Endothelial cell of umbilical vein (primary cell): ENCODE data around the gene CCDC88B. TPM values are rescaled to one million over a fixed set of nuclear protein-coding genes. Genes with fewer than 3 reads are reported as not detected.

ENCODE experiments used
- BruUV-seq: library from RNA; stranded (reverse); fragments of 400-500 nt; replicated peaks from 2 replicates; lab custom pipeline; 2021; lab: Mats Ljungman, UMichigan
- CTCF ChIA-PET: fragments of 300-600, 350-600 bp; sonication (Branson Sonifier 250); formaldehyde crosslinking; loops from one replicate; lab custom pipeline; 2021; ENCODE audit warnings: antibody characterized with exemption, inconsistent platforms; lab: Charles Lee
- POLR2A ChIA-PET: fragments of 300-600, 350-600 bp; sonication (Branson Sonifier 250); formaldehyde crosslinking; loops from one replicate; lab custom pipeline; 2021; ENCODE audit warnings: antibody characterized with exemption, inconsistent platforms; lab: Charles Lee
- DNase-seq: peaks from one replicate; pipeline ENCODE4 v3.0.0-alpha.2; 2011; ENCODE audit warnings: low read depth, low spot score
- FAIRE-seq: peaks from 2 replicates; lab custom pipeline; 2011; peaks lifted over from hg19 to GRCh38; lab: Jason Lieb, UNC
- H2AFZ ChIP-seq: 2 replicates; pipeline ENCODE4 v1.6.0; 2012; ENCODE audit warnings: low read depth, low read length, control low read depth, inconsistent platforms
- H3K27ac ChIP-seq: 2 replicates; pipeline ENCODE4 v1.5.1; 2011; ENCODE audit warnings: low read depth, mild to moderate bottlenecking, control low read depth, low read length, moderate library complexity; ENCODE audit not compliant: insufficient read depth
- H3K27me3 ChIP-seq, 2 experiments: 2 replicates each; pipeline versions ENCODE4 v1.6.0 to v1.6.1; 2011; ENCODE audit warnings: low read length in 2 of 2, mixed read lengths in 1 of 2; ENCODE audit not compliant: control insufficient read depth in 2 of 2, insufficient read depth in 2 of 2
- H3K36me3 ChIP-seq, 2 experiments: 2 replicates in 1 of 2; 3 replicates in 1 of 2; pipeline ENCODE4 v1.5.1; 2011; ENCODE audit warnings: low read length in 2 of 2, mild to moderate bottlenecking in 1 of 2, moderate library complexity in 1 of 2; ENCODE audit not compliant: control insufficient read depth in 2 of 2, insufficient read depth in 2 of 2; ENCODE audit errors: extremely low read depth in 1 of 2
- H3K4me1 ChIP-seq: 3 replicates; pipeline ENCODE4 v1.5.1; 2011; ENCODE audit warnings: mild to moderate bottlenecking, low read length; ENCODE audit not compliant: control insufficient read depth, insufficient read depth; ENCODE audit errors: extremely low read depth
- H3K4me2 ChIP-seq: 2 replicates; pipeline ENCODE4 v1.6.1; 2011; ENCODE audit warnings: low read length, control low read depth, mixed read lengths; ENCODE audit not compliant: insufficient read depth
- H3K4me3 ChIP-seq, 3 experiments: fragments of 200-600 bp in 1 of 3; sonication (generic), shearing (Covaris generic) in 1 of 3; replicated peaks in 1 of 3; 2 replicates each; pipeline ENCODE4 v1.5.1; 2011 to 2016; ENCODE audit warnings: control low read depth in 3 of 3, low read length in 3 of 3, mild to moderate bottlenecking in 2 of 3, inconsistent platforms in 1 of 3, low read depth in 1 of 3, moderate library complexity in 1 of 3; ENCODE audit not compliant: insufficient read depth in 1 of 3
- H3K79me2 ChIP-seq: 2 replicates; pipeline ENCODE4 v1.6.0; 2012; ENCODE audit warnings: low read length, inconsistent platforms; ENCODE audit not compliant: control insufficient read depth, insufficient read depth
- H3K9ac ChIP-seq: replicated peaks from 2 replicates; pipeline ENCODE3; 2011; ENCODE audit warnings: low read length, control low read depth; ENCODE audit not compliant: insufficient read depth; ENCODE audit errors: extremely low read depth
- H3K9me1 ChIP-seq: replicated peaks from 3 replicates; pipeline ENCODE4 v1.6.0; 2011; ENCODE audit warnings: mild to moderate bottlenecking, low read length; ENCODE audit not compliant: control insufficient read depth, insufficient read depth; ENCODE audit errors: extremely low read depth
- H3K9me3 ChIP-seq: replicated peaks from 2 replicates; pipeline ENCODE4 v1.5.1; 2012; ENCODE audit warnings: low read length, inconsistent platforms; ENCODE audit not compliant: control insufficient read depth, insufficient read depth
- H4K20me1 ChIP-seq: replicated peaks from 2 replicates; pipeline ENCODE3; 2011; ENCODE audit warnings: mild to moderate bottlenecking, low read length; ENCODE audit not compliant: control insufficient read depth, insufficient read depth; ENCODE audit errors: extremely low read depth
- EZH2 ChIP-seq: IDR thresholded peaks from 2 replicates; pipeline ENCODE4 v1.6.1; 2012; ENCODE audit warnings: borderline replicate concordance, low read depth, mild to moderate bottlenecking, moderate library complexity, low read length, inconsistent platforms; ENCODE audit not compliant: severe bottlenecking
- FOS ChIP-seq: IDR thresholded peaks from 2 replicates; pipeline ENCODE4 v1.6.1; 2011; ENCODE audit warnings: mild to moderate bottlenecking, low read length, moderate library complexity, borderline replicate concordance; ENCODE audit not compliant: insufficient read depth
- GATA2 ChIP-seq: IDR thresholded peaks from 2 replicates; pipeline ENCODE4 v1.7.0; 2011; ENCODE audit warnings: low read depth, mild to moderate bottlenecking, moderate library complexity, mixed read lengths, low read length; ENCODE audit not compliant: insufficient read length, insufficient read depth
- JUN ChIP-seq: IDR thresholded peaks from 2 replicates; pipeline ENCODE4 v1.6.1; 2011; ENCODE audit warnings: borderline replicate concordance, low read depth; ENCODE audit not compliant: insufficient read length, insufficient read depth
- POLR2AphosphoS5 ChIP-seq: IDR thresholded peaks from 2 replicates; pipeline ENCODE4 v1.6.1; 2012; ENCODE audit warnings: low read depth, mild to moderate bottlenecking, control low read depth, low read length, moderate library complexity; ENCODE audit not compliant: insufficient read depth
- dilution Hi-C: fragments of 300-500 bp; cut with MboI; formaldehyde crosslinking; loops from one replicate; pipeline ENCODE4 v1.15.0; 2019; ENCODE audit warnings: low sequenced_read_pairs; ENCODE audit not compliant: extremely low pct_ligation_motif_present
- intact Hi-C: fragments of 100-400 bp; cut with micrococcal nuclease; formaldehyde crosslinking; loops from one replicate; pipeline ENCODE4 v1.10.0; 2022
- polyA plus RNA-seq, 4 experiments: library from polyadenylated mRNA; depleted of rRNA in 3 of 4; stranded (reverse) in 3 of 4; unstranded in 1 of 4; fragments of >200 nt; gene quantifications; 2 replicates each; pipeline versions ENCODE4 v1.2.1 to v1.2.3, GENCODE V29; 2011 to 2012; ENCODE audit warnings: missing spikeins in 1 of 4
- total RNA-seq: library from RNA; stranded (reverse); gene quantifications from 2 replicates; pipeline ENCODE4 v1.2.3, GENCODE V29; 2021
- TF ChIP-seq, protein P1 (sequence below), 2 donors: IDR thresholded peaks; 1 replicate in 1 of 2; 2 replicates in 1 of 2; pipeline ENCODE4 v1.5.1; 2011; ENCODE audit warnings: low read length in 2 of 2, mild to moderate bottlenecking in 2 of 2, moderate library complexity in 2 of 2, control low read depth in 1 of 2, inconsistent platforms in 1 of 2, low read depth in 1 of 2; ENCODE audit not compliant: insufficient read depth in 1 of 2; ENCODE audit errors: extremely low read depth in 1 of 2

CCDC88B gene
- total and polyA plus RNA-seq, 2 donors (not counting 3 experiments of a cell fraction or from before 2014, with no cell fraction given) = 1.8 to 2.7 TPM

DNA sequence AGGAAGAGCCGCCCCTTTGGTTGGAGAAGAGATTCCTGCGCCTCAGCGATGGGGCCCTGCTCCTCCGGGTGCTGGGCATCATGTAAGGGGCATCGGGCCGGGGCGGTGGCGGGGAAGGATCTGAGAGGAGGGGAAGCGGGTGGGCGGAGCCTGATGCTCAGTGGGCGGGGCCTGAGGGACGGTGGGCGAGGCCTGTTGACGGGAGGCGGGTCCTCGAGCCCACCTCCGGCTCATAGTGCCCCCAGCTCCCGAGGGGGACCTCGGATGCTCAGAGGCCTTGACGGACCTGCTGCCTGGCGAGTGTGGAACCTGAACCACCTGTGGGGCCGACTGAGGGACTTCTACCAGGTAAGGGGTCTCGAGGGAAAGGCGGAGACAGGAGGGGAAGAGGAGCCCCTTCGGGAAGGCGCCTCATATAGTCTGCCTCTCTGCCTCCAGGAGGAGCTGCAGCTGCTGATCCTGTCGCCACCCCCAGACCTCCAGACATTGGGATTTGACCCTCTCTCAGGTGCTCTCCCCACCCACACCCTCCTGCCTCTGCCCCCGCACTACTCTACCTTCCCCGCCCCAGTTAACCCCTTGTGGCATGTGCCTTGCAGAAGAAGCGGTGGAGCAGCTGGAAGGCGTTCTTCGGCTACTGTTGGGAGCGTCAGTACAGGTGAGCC is 799 bp downstream of the CCDC88B start:
- dilution Hi-C loops = no loop called here
- Histone ChIP-seq H4K20me1 (no peaks in the 10 kb centered on the region), H3K36me3 (no peaks in the 10 kb centered on the region), H3K9ac (no peak overlapping the region), H3K4me1 (no peaks in the 10 kb centered on the region), H3K4me2 (no peak overlapping the region), H3K4me3 (no peak overlapping the region), H2AFZ (peak overlapping the region; percentile 50), H3K9me3 (no peaks in the 10 kb centered on the region), H3K27me3 (no peaks in the 10 kb centered on the region), H3K79me2 (no peaks in the 10 kb centered on the region), H3K9me1 (no peaks in the 10 kb centered on the region), H3K27ac (no peak overlapping the region)
- DNase-seq = peak; percentile 28
- FAIRE-seq = no peak
- ChIA-PET POLR2A (no interaction called here), CTCF (interaction anchor here (0.6 to 7.0 kb wide), 4 partner anchors 9 to 185 kb away, joined by 3 to 107 read pairs (median 26); partner anchors contain the start of genes PRDX5 and TRMT112)
- BruUV-seq = no TSS peak
- TF ChIP-seq GATA2 = no peak
- TF ChIP-seq POLR2AphosphoS5 = no peak
- no peak for TF ChIP-seq FOS
- peak; percentile 9 for TF ChIP-seq EZH2
- no peak for TF ChIP-seq JUN
- TF ChIP-seq, protein P1, sequence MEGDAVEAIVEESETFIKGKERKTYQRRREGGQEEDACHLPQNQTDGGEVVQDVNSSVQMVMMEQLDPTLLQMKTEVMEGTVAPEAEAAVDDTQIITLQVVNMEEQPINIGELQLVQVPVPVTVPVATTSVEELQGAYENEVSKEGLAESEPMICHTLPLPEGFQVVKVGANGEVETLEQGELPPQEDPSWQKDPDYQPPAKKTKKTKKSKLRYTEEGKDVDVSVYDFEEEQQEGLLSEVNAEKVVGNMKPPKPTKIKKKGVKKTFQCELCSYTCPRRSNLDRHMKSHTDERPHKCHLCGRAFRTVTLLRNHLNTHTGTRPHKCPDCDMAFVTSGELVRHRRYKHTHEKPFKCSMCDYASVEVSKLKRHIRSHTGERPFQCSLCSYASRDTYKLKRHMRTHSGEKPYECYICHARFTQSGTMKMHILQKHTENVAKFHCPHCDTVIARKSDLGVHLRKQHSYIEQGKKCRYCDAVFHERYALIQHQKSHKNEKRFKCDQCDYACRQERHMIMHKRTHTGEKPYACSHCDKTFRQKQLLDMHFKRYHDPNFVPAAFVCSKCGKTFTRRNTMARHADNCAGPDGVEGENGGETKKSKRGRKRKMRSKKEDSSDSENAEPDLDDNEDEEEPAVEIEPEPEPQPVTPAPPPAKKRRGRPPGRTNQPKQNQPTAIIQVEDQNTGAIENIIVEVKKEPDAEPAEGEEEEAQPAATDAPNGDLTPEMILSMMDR (IDR thresholded peaks at IDR 0.05; ENCODE audit: extremely low read depth in 1 of 2, insufficient read depth in 1 of 2, low read depth in 1 of 2, low read length in 2 of 2) = peak in 1 of 2 donors; percentile 11
- intact Hi-C loops = no loop called here
